H9 (cell line): ENCODE measurements around the gene YBX1. TPM values are rescaled to one million over a fixed set of nuclear protein-coding genes. Genes with fewer than 3 reads are reported as not detected.

Experiments used
- DNase-seq: peaks from one replicate; pipeline ENCODE4 v3.0.0-alpha.2; 2017
- H2AFZ ChIP-seq: one replicate; pipeline ENCODE4 v1.6.1; 2013; ENCODE audit warnings: mild to moderate bottlenecking, low read length, control low read depth, moderate library complexity
- H2AK5ac ChIP-seq: 2 replicates; pipeline ENCODE4 v1.6.1; 2013; ENCODE audit warnings: low read length, control low read depth, mixed read lengths; ENCODE audit not compliant: insufficient read length
- H2BK120ac ChIP-seq: one replicate; pipeline ENCODE4 v1.6.1; 2013; ENCODE audit warnings: low read depth, mild to moderate bottlenecking, low read length, control low read depth, inconsistent platforms; ENCODE audit not compliant: poor library complexity, severe bottlenecking
- H2BK12ac ChIP-seq: 2 replicates; pipeline ENCODE4 v1.6.1; 2013; ENCODE audit warnings: low read length, control low read depth, mixed read lengths, low read depth; ENCODE audit not compliant: insufficient read length
- H2BK15ac ChIP-seq: 2 replicates; pipeline ENCODE4 v1.6.1; 2013; ENCODE audit warnings: low read depth, low read length, control low read depth
- H2BK20ac ChIP-seq: one replicate; pipeline ENCODE4 v1.6.1; 2013; ENCODE audit warnings: low read depth, mild to moderate bottlenecking, low read length, control low read depth, inconsistent platforms; ENCODE audit not compliant: poor library complexity, severe bottlenecking
- H2BK5ac ChIP-seq: 2 replicates; pipeline ENCODE4 v1.6.1; 2013; ENCODE audit warnings: low read length, control low read depth, mixed read lengths; ENCODE audit not compliant: insufficient read length
- H3K14ac ChIP-seq: 2 replicates; pipeline ENCODE4 v1.6.1; 2013; ENCODE audit warnings: low read length, control low read depth; ENCODE audit not compliant: insufficient read depth
- H3K18ac ChIP-seq: 2 replicates; pipeline ENCODE4 v1.6.1; 2013; ENCODE audit warnings: low read depth, mild to moderate bottlenecking, mixed read lengths, low read length, control low read depth; ENCODE audit not compliant: insufficient read length
- H3K23ac ChIP-seq: 2 replicates; pipeline ENCODE4 v1.6.1; 2013; ENCODE audit warnings: low read length, control low read depth, mixed read lengths, low read depth; ENCODE audit not compliant: insufficient read length
- H3K23me2 ChIP-seq: 2 replicates; pipeline ENCODE4 v1.6.1; 2013; ENCODE audit warnings: low read depth, mild to moderate bottlenecking, mixed read lengths, low read length, control low read depth; ENCODE audit not compliant: insufficient read length, poor library complexity, severe bottlenecking
- H3K27ac ChIP-seq: 2 replicates; pipeline ENCODE4 v1.5.1; 2013; ENCODE audit warnings: low read length, control low read depth, mixed read lengths, low read depth; ENCODE audit not compliant: insufficient read length
- H3K27me3 ChIP-seq: 2 replicates; pipeline ENCODE4 v1.6.1; 2013; ENCODE audit warnings: low read length, control low read depth, inconsistent platforms; ENCODE audit not compliant: insufficient read depth
- H3K4ac ChIP-seq: 2 replicates; pipeline ENCODE4 v1.6.1; 2013; ENCODE audit warnings: low read depth, mild to moderate bottlenecking, control low read depth, inconsistent platforms, low read length, moderate library complexity
- H3K4me1 ChIP-seq: 2 replicates; pipeline ENCODE4 v1.6.1; 2013; ENCODE audit warnings: low read length, control low read depth, inconsistent platforms; ENCODE audit not compliant: insufficient read depth
- H3K4me2 ChIP-seq: 2 replicates; pipeline ENCODE4 v1.6.1; 2013; ENCODE audit warnings: low read length, control low read depth, mixed read lengths; ENCODE audit not compliant: insufficient read length, insufficient read depth
- H3K56ac ChIP-seq: 2 replicates; pipeline ENCODE4 v1.6.1; 2013; ENCODE audit warnings: low read depth, mild to moderate bottlenecking, mixed read lengths, low read length, control low read depth; ENCODE audit not compliant: insufficient read length
- H3K79me1 ChIP-seq: 2 replicates; pipeline ENCODE4 v1.6.1; 2013; ENCODE audit warnings: low read depth, mild to moderate bottlenecking, moderate library complexity, low read length, control low read depth, inconsistent platforms; ENCODE audit not compliant: insufficient read depth, poor library complexity, severe bottlenecking
- H3K79me2 ChIP-seq: 2 replicates; pipeline ENCODE4 v1.6.1; 2013; ENCODE audit warnings: low read length, control low read depth, inconsistent platforms; ENCODE audit not compliant: insufficient read depth
- H3K9ac ChIP-seq: 2 replicates; pipeline ENCODE4 v1.6.1; 2013; ENCODE audit warnings: low read length, control low read depth, mixed read lengths; ENCODE audit not compliant: insufficient read length; ENCODE audit errors: extremely low read depth
- H3K9me3 ChIP-seq: one replicate; pipeline ENCODE4 v1.6.1; 2013; ENCODE audit warnings: low read depth, low read length, inconsistent platforms; ENCODE audit not compliant: control insufficient read depth
- H3T11ph ChIP-seq: one replicate; pipeline ENCODE4 v1.6.1; 2013; ENCODE audit warnings: mild to moderate bottlenecking, low read length, control low read depth, inconsistent platforms
- H4K20me1 ChIP-seq: one replicate; pipeline ENCODE4 v1.6.1; 2013; ENCODE audit not compliant: control insufficient read depth, insufficient read length, insufficient read depth
- H4K5ac ChIP-seq: 2 replicates; pipeline ENCODE4 v1.6.1; 2013; ENCODE audit warnings: low read depth, mild to moderate bottlenecking, mixed read lengths, low read length, control low read depth; ENCODE audit not compliant: insufficient read length
- H4K8ac ChIP-seq: replicated peaks from 2 replicates; pipeline ENCODE4 v1.6.1; 2013; ENCODE audit warnings: low read length, control low read depth, mixed read lengths, low read depth; ENCODE audit not compliant: insufficient read length
- H4K91ac ChIP-seq: 2 replicates; pipeline ENCODE4 v1.6.1; 2013; ENCODE audit warnings: low read depth, mild to moderate bottlenecking, moderate library complexity, mixed read lengths, low read length, control low read depth; ENCODE audit not compliant: insufficient read length
- H3K27ac Mint-ChIP-seq, 3 experiments: 2 replicates in 2 of 3; 3 replicates in 1 of 3; pipeline ENCODE4 v1.8.0; 2020 to 2021; ENCODE audit warnings: mixed read lengths in 3 of 3, mild to moderate bottlenecking in 1 of 3, moderate library complexity in 1 of 3
- H3K27me3 Mint-ChIP-seq: 2 replicates; pipeline ENCODE4 v1.8.0; 2021; ENCODE audit warnings: low read depth, mild to moderate bottlenecking, moderate library complexity, mixed read lengths
- H3K36me3 Mint-ChIP-seq, 3 experiments: 2 replicates in 2 of 3; 3 replicates in 1 of 3; pipeline ENCODE4 v1.8.0; 2020 to 2021; ENCODE audit warnings: low read depth in 3 of 3, mixed read lengths in 3 of 3; ENCODE audit not compliant: insufficient read depth in 1 of 3
- H3K4me1 Mint-ChIP-seq, 2 experiments: 2 replicates each; pipeline ENCODE4 v1.8.0; 2020; ENCODE audit warnings: mixed read lengths in 2 of 2
- H3K4me3 Mint-ChIP-seq, 2 experiments: 2 replicates in 1 of 2; 3 replicates in 1 of 2; pipeline ENCODE4 v1.8.0; 2020 to 2021; ENCODE audit warnings: mild to moderate bottlenecking in 2 of 2, mixed read lengths in 2 of 2, moderate library complexity in 1 of 2
- H3K9me3 Mint-ChIP-seq, 2 experiments: 2 replicates in 1 of 2; 3 replicates in 1 of 2; pipeline ENCODE4 v1.8.0; 2020; ENCODE audit warnings: mild to moderate bottlenecking in 2 of 2, mixed read lengths in 2 of 2, moderate library complexity in 1 of 2
- WGBS: extraction: QIAGEN DNeasy Blood & Tissue Kit; methylation state at CpG from one replicate; pipeline ENCODE4 v1.1.7; 2013; ENCODE audit warnings: missing lambda C conversion rate, low lambda C conversion rate, mixed read lengths; ENCODE audit not compliant: insufficient read length; ENCODE audit errors: extremely low coverage; 5-methylcytosine and 5-hydroxymethylcytosine counted together
- total RNA-seq: library from RNA; stranded (reverse); gene quantifications from 2 replicates; pipeline ENCODE4 v1.2.1, GENCODE V29; 2021
- TF ChIP-seq, protein P1 (sequence below): fragments of 200-600 bp; sonication (generic); conservative IDR thresholded peaks from 3 replicates; pipeline ENCODE4 v1.8.0; 2021; ENCODE audit warnings: antibody characterized with exemption, mild to moderate bottlenecking

YBX1 gene
- total RNA-seq, 1 experiment from 2014 or later: 1,019 TPM

- H2AFZ ChIP-seq: no peak overlapping the region
- H2BK5ac ChIP-seq: no peak overlapping the region
- no peak overlapping the region for H3K27ac Mint-ChIP-seq
- no peak for DNase-seq
- H4K5ac ChIP-seq: no peak overlapping the region
- H4K8ac ChIP-seq: no peak overlapping the region
- no peaks in the 10 kb centered on the region for H3K27me3 ChIP-seq
- no peaks in the 10 kb centered on the region; a peak in 1 of 5 replicates for H3K9me3 Mint-ChIP-seq
- H3K23me2 ChIP-seq: no peaks in the 10 kb centered on the region
- no peak overlapping the region for H3K4me2 ChIP-seq
- no peaks in the 10 kb centered on the region for H3K4me1 Mint-ChIP-seq
- H3K27me3 Mint-ChIP-seq: peaks cover 19% of the 10 kb centered on the region
- H3K4me3 Mint-ChIP-seq: no peak overlapping the region
- H2BK120ac ChIP-seq: no peak overlapping the region
- no peak overlapping the region for H2BK12ac ChIP-seq
- no peaks in the 10 kb centered on the region for H4K20me1 ChIP-seq
- no peak overlapping the region for H4K91ac ChIP-seq
- no peak overlapping the region for H3K18ac ChIP-seq
- H3K56ac ChIP-seq: no peak overlapping the region
- TF ChIP-seq, protein P1, sequence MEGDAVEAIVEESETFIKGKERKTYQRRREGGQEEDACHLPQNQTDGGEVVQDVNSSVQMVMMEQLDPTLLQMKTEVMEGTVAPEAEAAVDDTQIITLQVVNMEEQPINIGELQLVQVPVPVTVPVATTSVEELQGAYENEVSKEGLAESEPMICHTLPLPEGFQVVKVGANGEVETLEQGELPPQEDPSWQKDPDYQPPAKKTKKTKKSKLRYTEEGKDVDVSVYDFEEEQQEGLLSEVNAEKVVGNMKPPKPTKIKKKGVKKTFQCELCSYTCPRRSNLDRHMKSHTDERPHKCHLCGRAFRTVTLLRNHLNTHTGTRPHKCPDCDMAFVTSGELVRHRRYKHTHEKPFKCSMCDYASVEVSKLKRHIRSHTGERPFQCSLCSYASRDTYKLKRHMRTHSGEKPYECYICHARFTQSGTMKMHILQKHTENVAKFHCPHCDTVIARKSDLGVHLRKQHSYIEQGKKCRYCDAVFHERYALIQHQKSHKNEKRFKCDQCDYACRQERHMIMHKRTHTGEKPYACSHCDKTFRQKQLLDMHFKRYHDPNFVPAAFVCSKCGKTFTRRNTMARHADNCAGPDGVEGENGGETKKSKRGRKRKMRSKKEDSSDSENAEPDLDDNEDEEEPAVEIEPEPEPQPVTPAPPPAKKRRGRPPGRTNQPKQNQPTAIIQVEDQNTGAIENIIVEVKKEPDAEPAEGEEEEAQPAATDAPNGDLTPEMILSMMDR: no peak
- no peaks in the 10 kb centered on the region for H3K9me3 ChIP-seq
- H3T11ph ChIP-seq: no peak overlapping the region
- no peaks in the 10 kb centered on the region for H3K79me2 ChIP-seq
- H3K27ac ChIP-seq: no peak overlapping the region
- H2BK15ac ChIP-seq: no peak overlapping the region
- WGBS: no CpG with 5 or more reads among the region's 2 CpGs
- H3K23ac ChIP-seq: no peak overlapping the region
- no peak overlapping the region for H3K9ac ChIP-seq
- no peak overlapping the region for H2AK5ac ChIP-seq
- H3K36me3 Mint-ChIP-seq: no peaks in the 10 kb centered on the region
- H3K4me1 ChIP-seq: no peaks in the 10 kb centered on the region
- H3K79me1 ChIP-seq: no peaks in the 10 kb centered on the region
- no peak overlapping the region for H3K4ac ChIP-seq
- H2BK20ac ChIP-seq: no peak overlapping the region
- no peak overlapping the region for H3K14ac ChIP-seq
Measured at GRCh38 chr1:42646056-42646455, 36.2 kb upstream of the YBX1 start.
